ENCODE results near the gene COPB1.
A peak's percentile ranks its signal among the peaks of the same experiment; 100 is the strongest.

COPB1 gene

GRCh38 chr11:14506532-14506931 lies 6.9 kb upstream of the COPB1 start:
- DNase-seq, result no peak

- no peak for DNase-seq
Measured at GRCh38 chr11:14503023-14503422, 3.4 kb upstream of the COPB1 start.

GRCh38 chr11:14502039-14502438 lies 2.4 kb upstream of the COPB1 start:
- DNase-seq, result no peak

- DNase-seq, result peak; percentile 76
Measured at GRCh38 chr11:14500181-14500651, 605 bp upstream of the COPB1 start.

- DNase-seq, result no peak
Measured at GRCh38 chr11:14499178-14499559, 442 bp downstream of the COPB1 start.

GRCh38 chr11:14480716-14481115 lies 18.9 kb downstream of the COPB1 start:
- DNase-seq, result no peak

- DNase-seq, result no peak
Measured at GRCh38 chr11:14471127-14471526, 28.5 kb downstream of the COPB1 start.

- no peak for DNase-seq
Measured at GRCh38 chr11:14463623-14464022, 36.0 kb downstream of the COPB1 start.

GRCh38 chr11:14460147-14460546 lies 39.5 kb downstream of the COPB1 start:
- no peak for DNase-seq

GRCh38 chr11:14458377-14458776 lies 41.2 kb downstream of the COPB1 start:
- DNase-seq, result no peak

- DNase-seq, result no peak
Measured at GRCh38 chr11:14455648-14456430, 43.8 kb downstream of the COPB1 start.

GRCh38 chr11:14454861-14455632 lies 44.6 kb downstream of the COPB1 start:
- DNase-seq, result peak; percentile 25

GRCh38 chr11:14451825-14452224 lies 47.8 kb downstream of the COPB1 start:
- no peak for DNase-seq

- no peak for DNase-seq
Measured at GRCh38 chr11:14449302-14449714, 50.3 kb downstream of the COPB1 start.

- DNase-seq, result no peak
Measured at GRCh38 chr11:14448240-14448639, 51.4 kb downstream of the COPB1 start.

GRCh38 chr11:14446701-14447169 lies 52.9 kb downstream of the COPB1 start:
- DNase-seq, result no peak

GRCh38 chr11:14445542-14446530 lies 53.8 kb downstream of the COPB1 start:
- no peak for DNase-seq

- no peak for DNase-seq
Measured at GRCh38 chr11:14444441-14445189, 55.0 kb downstream of the COPB1 start.

GRCh38 chr11:14443638-14444037 lies 56.0 kb downstream of the COPB1 start:
- no peak for DNase-seq

GRCh38 chr11:14435717-14436512 lies 63.7 kb downstream of the COPB1 start:
- peak; percentile 30 for DNase-seq

- DNase-seq, result no peak
Measured at GRCh38 chr11:14425621-14426020, 74.0 kb downstream of the COPB1 start.
